HEK293 (cell line): Measurements from ENCODE around the gene SLC38A9.

Experiments
- CTCF ChIA-PET: fragments of 350-600 bp; formaldehyde crosslinking; extraction: SDS; loops from one replicate; lab custom pipeline; 2021; ENCODE audit warnings: antibody characterized with exemption; lab: Yijun Ruan, JAX
- POLR2A ChIA-PET: fragments of 300-600 bp; formaldehyde crosslinking; extraction: SDS; loops from one replicate; lab custom pipeline; 2020; ENCODE audit warnings: antibody characterized with exemption, inconsistent platforms; lab: Yijun Ruan, JAX
- H3K27ac ChIP-seq: fragments of 200-500 bp; sonication (Bioruptor generic); 2 replicates; pipeline ENCODE4 v1.5.1; 2014; ENCODE audit warnings: low read depth, low read length, control low read depth, inconsistent platforms; ENCODE audit errors: extremely low read depth
- H3K36me3 ChIP-seq, 2 experiments: fragments of 200-500 bp in 1 of 2; sonication (Bioruptor generic) in 1 of 2; 1 replicate in 1 of 2; 2 replicates in 1 of 2; pipeline ENCODE4 v1.5.1; 2014 to 2017; ENCODE audit warnings: inconsistent platforms in 2 of 2, low read length in 2 of 2; ENCODE audit not compliant: control insufficient read depth in 2 of 2, insufficient read depth in 1 of 2
- H3K4me1 ChIP-seq: fragments of 200-500 bp; sonication (Bioruptor generic); 2 replicates; pipeline ENCODE4 v1.5.1; 2014; ENCODE audit warnings: mild to moderate bottlenecking, low read length, inconsistent platforms; ENCODE audit not compliant: control insufficient read depth, insufficient read depth
- H3K4me3 ChIP-seq: 2 replicates; pipeline ENCODE4 v1.5.1; 2011; ENCODE audit warnings: low read depth, mild to moderate bottlenecking, control low read depth, low read length, moderate library complexity
- H3K9me3 ChIP-seq: fragments of 200-500 bp; sonication (Bioruptor generic); 2 replicates; pipeline ENCODE4 v1.5.1; 2014; ENCODE audit warnings: low read depth, low read length, inconsistent platforms; ENCODE audit not compliant: control insufficient read depth, insufficient read depth
- HIC1 ChIP-seq: fragments of 450-650 bp; formaldehyde crosslinking; IDR thresholded peaks from 2 replicates; pipeline ENCODE4 v1.5.1; 2016; ENCODE audit warnings: missing biosample characterization, missing genetic modification characterization
- HOXC10 ChIP-seq: sonication (generic); formaldehyde crosslinking; IDR thresholded peaks from 2 replicates; pipeline ENCODE4 v1.8.1; 2023; ENCODE audit warnings: mild to moderate bottlenecking, missing genetic modification reagents
- KLF7 ChIP-seq: fragments of 450-650 bp; formaldehyde crosslinking; IDR thresholded peaks from 2 replicates; pipeline ENCODE4 v1.5.1; 2016; ENCODE audit warnings: missing biosample characterization, missing genetic modification characterization, borderline replicate concordance
- OVOL3 ChIP-seq: fragments of 450-650 bp; formaldehyde crosslinking; IDR thresholded peaks from 2 replicates; pipeline ENCODE4 v1.5.1; 2016; ENCODE audit warnings: missing biosample characterization, missing genetic modification characterization
- PRDM10 ChIP-seq: fragments of 450-650 bp; formaldehyde crosslinking; IDR thresholded peaks from 2 replicates; pipeline ENCODE4 v1.5.1; 2016; ENCODE audit warnings: missing biosample characterization, missing genetic modification characterization
- TSHZ1 ChIP-seq: fragments of 450-650 bp; formaldehyde crosslinking; IDR thresholded peaks from 2 replicates; pipeline ENCODE4 v1.5.1; 2016; ENCODE audit warnings: missing biosample characterization, missing genetic modification characterization, borderline replicate concordance
- ZBTB8A ChIP-seq: fragments of 450-650 bp; formaldehyde crosslinking; IDR thresholded peaks from 2 replicates; pipeline ENCODE4 v1.5.1; 2016; ENCODE audit warnings: missing biosample characterization, missing genetic modification characterization
- ZNF311 ChIP-seq: fragments of 450-650 bp; formaldehyde crosslinking; IDR thresholded peaks from 2 replicates; pipeline ENCODE4 v1.5.1; 2017; ENCODE audit warnings: missing biosample characterization, missing genetic modification characterization, borderline replicate concordance
- ZNF324 ChIP-seq: fragments of 450-650 bp; formaldehyde crosslinking; IDR thresholded peaks from 2 replicates; pipeline ENCODE4 v1.5.1; 2016; ENCODE audit warnings: missing biosample characterization, missing genetic modification characterization
- ZNF391 ChIP-seq: fragments of 450-650 bp; formaldehyde crosslinking; IDR thresholded peaks from 2 replicates; pipeline ENCODE4 v1.5.1; 2016; ENCODE audit warnings: low read depth, missing biosample characterization, missing genetic modification characterization, borderline replicate concordance
- ZNF404 ChIP-seq: fragments of 450-650 bp; formaldehyde crosslinking; IDR thresholded peaks from 2 replicates; pipeline ENCODE4 v1.5.1; 2017; ENCODE audit warnings: missing biosample characterization, missing genetic modification characterization
- ZNF488 ChIP-seq: fragments of 450-650 bp; formaldehyde crosslinking; IDR thresholded peaks from 2 replicates; pipeline ENCODE4 v1.5.1; 2016; ENCODE audit warnings: missing biosample characterization, missing genetic modification characterization
- ZNF544 ChIP-seq: fragments of 450-650 bp; formaldehyde crosslinking; IDR thresholded peaks from 2 replicates; pipeline ENCODE4 v1.5.0; 2017; ENCODE audit warnings: missing biosample characterization, missing genetic modification characterization
- ZNF670 ChIP-seq: fragments of 450-650 bp; formaldehyde crosslinking; IDR thresholded peaks from 2 replicates; pipeline ENCODE4 v1.5.1; 2016; ENCODE audit warnings: missing biosample characterization, missing genetic modification characterization, low read depth
- ZNF692 ChIP-seq: fragments of 450-650 bp; formaldehyde crosslinking; IDR thresholded peaks from 2 replicates; pipeline ENCODE4 v1.5.1; 2016; ENCODE audit warnings: missing biosample characterization, missing genetic modification characterization
- ZNF747 ChIP-seq: fragments of 450-650 bp; formaldehyde crosslinking; IDR thresholded peaks from 2 replicates; pipeline ENCODE4 v1.5.1; 2016; ENCODE audit warnings: missing biosample characterization, missing genetic modification characterization
- ZNF837 ChIP-seq: fragments of 450-650 bp; formaldehyde crosslinking; IDR thresholded peaks from 2 replicates; pipeline ENCODE4 v1.5.1; 2016; ENCODE audit warnings: missing biosample characterization, missing genetic modification characterization

Gene SLC38A9

GRCh38 chr5:55758231-55758630 is 46.1 kb upstream of the SLC38A9 start:
- no peak overlapping the region for H3K27ac ChIP-seq
- ChIA-PET POLR2A (no interaction called here), CTCF (no interaction called here)
- no peaks in the 10 kb centered on the region for H3K36me3 ChIP-seq
- H3K4me1 ChIP-seq: no peaks in the 10 kb centered on the region
- H3K4me3 ChIP-seq: no peak overlapping the region
- H3K9me3 ChIP-seq: no peaks in the 10 kb centered on the region
- TF ChIP-seq ZNF488 (no peak), HOXC10 (no peak), TSHZ1 (tag by site-specific recombination) (no peak), ZNF324 (tag by site-specific recombination) (no peak)

GRCh38 chr5:55750499-55750898 is 38.4 kb upstream of the SLC38A9 start:
- H3K4me3 ChIP-seq: no peak overlapping the region
- no peak overlapping the region for H3K27ac ChIP-seq
- POLR2A ChIA-PET: interaction anchor here (0.6 kb wide), 1 partner anchor 443 kb away, joined by 3 read pairs; the partner anchor contains the start of gene DHX29
- CTCF ChIA-PET: no interaction called here
- no peak for TF ChIP-seq ZNF311
- no peak for TF ChIP-seq ZNF670
- no peak for TF ChIP-seq OVOL3 (tag by site-specific recombination)
- TF ChIP-seq KLF7: no peak
- TF ChIP-seq ZNF837 (tag by site-specific recombination): no peak
- TF ChIP-seq ZNF391 (tag by site-specific recombination): no peak
- no peak for TF ChIP-seq ZNF404 (tag by site-specific recombination)
- no peak for TF ChIP-seq ZBTB8A
- TF ChIP-seq HIC1: no peak
- no peak for TF ChIP-seq ZNF544 (tag by site-specific recombination)
- no peak for TF ChIP-seq ZNF747 (tag by site-specific recombination)
- no peaks in the 10 kb centered on the region for H3K36me3 ChIP-seq
- H3K9me3 ChIP-seq: no peaks in the 10 kb centered on the region
- no peaks in the 10 kb centered on the region for H3K4me1 ChIP-seq

- Histone ChIP-seq H3K4me3 (no peak overlapping the region), H3K4me1 (no peaks in the 10 kb centered on the region), H3K27ac (no peak overlapping the region), H3K36me3 (no peaks in the 10 kb centered on the region), H3K9me3 (no peaks in the 10 kb centered on the region)
- CTCF ChIA-PET: no interaction called here
- POLR2A ChIA-PET: no interaction called here
- TF ChIP-seq ZNF692 (tag by site-specific recombination) (no peak), PRDM10 (no peak)
These were observed 37.9 kb upstream of the SLC38A9 start for GRCh38 chr5:55750063-55750462.
